Stimulated activated CD4-positive, alpha-beta T cell treated with anti-CD3 and anti-CD28 coated beads, Interleukin-2, amount 100 ng/mL, for 48 hours (primary cell): Measurements from ENCODE around the gene MAP4K1.
"Not testable (repeated sequence)": the region's sequence is repeated elsewhere in the genome, so short reads cannot be mapped to it uniquely, and the experiment has no call there.

ENCODE experiments used
- DNase-seq, 2 donors: peaks; one replicate each; pipeline ENCODE4 v3.0.0-alpha.2; 2020

Gene MAP4K1

DNA sequence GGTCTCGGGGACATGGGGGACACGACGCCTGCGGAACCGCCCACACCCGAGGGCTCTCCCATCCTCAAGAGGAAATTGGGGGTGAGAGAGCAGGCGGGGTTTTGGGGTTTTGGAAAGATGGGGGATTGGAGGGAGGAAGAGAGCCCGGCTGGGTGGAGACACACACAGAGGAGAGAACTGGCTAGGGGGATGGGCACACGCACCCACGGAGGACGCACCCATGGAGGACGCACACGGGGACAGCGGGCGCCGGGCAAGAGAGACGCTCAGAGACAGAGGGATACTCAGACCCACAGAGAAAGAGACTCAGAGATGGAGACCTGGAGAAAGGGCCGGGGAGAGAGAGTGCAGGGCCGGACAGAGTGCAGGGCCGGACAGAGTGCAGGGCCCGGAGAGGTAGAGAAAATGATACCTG lies 52.1 kb downstream of the MAP4K1 start:
- no peak for DNase-seq

DNA sequence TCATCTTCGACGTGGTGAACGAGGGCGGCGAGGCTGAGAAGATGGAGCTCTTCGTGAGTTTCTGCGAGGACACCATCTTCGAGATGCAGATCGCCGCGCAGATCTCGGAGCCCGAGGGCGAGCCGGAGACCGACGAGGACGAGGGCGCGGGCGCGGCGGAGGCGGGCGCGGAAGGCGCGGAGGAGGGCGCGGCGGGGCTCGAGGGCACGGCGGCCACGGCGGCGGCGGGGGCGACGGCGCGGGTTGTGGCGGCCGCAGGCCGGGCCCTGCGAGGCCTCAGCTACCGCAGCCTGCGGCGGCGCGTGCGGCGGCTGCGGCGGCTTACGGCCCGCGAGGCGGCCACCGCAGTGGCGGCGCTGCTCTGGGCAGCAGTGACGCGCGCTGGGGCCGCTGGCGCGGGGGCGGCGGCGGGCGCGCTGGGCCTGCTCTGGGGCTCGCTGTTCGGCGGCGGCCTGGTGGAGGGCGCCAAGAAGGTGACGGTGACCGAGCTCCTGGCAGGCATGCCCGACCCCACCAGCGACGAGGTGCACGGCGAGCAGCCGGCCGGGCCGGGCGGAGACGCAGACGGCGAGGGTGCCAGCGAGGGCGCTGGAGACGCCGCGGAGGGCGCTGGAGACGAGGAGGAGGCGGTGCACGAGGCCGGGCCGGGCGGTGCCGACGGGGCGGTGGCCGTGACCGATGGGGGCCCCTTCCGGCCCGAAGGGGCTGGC lies 52.6 kb downstream of the MAP4K1 start:
- no peak for DNase-seq

DNA sequence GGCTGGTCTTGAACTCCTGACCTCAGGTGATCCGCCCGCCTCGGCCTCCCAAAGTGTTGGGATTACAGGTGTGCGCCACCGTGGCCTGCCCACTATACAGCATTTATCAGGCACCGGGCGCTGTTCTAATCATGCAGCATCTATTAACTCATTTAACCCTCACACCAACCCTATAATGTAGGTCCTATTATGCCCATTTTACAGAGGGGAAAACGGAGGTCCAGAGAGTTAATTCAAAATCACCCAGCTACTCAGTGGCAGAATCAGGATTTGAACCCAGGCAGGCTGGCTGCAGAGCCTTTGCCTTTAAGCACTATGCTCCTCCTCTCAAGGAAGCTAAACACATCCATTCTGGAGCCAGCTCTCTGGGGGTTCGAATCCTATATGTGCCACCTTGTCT lies 54.3 kb downstream of the MAP4K1 start:
- DNase-seq = no peak

DNA sequence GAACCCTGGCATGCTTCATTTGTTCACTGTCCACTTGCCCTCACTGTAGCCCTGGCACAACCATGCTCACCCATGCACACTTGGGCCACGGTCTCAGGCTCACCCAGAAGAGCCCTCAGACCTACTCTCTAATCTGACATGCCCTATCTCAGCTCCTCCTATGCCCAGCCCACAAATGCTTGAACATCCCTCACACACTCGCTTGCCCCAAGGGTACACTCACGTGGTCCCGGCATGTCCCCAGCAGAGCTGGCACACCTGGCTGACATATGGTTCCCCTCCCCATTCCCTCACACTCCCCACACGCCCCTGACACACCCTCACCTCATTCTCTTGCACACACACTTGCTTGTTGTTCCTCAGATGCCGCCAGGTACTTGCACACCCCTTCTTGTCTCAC lies 55.7 kb downstream of the MAP4K1 start:
- no peak for DNase-seq

DNA sequence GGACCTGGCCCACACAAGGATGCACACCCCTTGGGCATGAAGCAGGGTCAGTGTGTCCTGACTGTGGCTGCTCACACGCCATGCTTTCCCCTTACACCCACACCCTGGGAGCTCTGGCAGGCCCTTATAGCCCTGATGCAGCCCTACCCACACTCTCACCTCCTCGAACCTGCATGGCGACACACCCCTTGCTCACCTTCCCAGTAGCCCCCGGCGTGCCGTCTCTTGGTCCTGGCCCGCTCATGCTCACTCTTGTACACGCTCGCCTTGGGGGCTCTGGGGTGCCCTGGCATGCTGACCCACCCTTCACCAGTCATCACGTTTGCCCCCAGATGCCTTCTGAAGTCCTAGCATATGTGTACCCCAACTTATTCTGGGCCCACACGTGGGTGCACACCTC lies 56.1 kb downstream of the MAP4K1 start:
- DNase-seq = no peak

DNA sequence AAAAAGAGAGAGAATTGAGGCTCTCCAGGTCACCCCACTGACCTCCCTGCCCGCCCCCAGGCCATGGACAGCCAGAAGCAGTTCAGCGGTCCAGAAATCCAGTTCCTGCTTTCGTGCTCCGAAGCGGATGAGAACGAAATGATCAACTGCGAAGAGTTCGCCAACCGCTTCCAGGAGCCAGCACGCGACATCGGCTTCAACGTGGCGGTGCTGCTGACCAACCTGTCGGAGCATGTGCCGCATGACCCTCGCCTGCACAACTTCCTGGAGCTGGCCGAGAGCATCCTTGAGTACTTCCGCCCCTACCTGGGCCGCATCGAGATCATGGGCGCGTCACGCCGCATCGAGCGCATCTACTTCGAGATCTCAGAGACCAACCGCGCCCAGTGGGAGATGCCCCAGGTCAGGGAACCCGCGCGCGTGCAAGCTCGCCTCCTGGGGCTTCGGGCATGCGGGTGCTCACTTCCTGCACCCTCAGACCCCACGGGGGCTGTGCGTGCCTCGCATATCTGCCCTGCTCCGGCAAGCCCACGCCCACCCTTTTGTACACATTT lies 56.6 kb downstream of the MAP4K1 start:
- no peak for DNase-seq

DNA sequence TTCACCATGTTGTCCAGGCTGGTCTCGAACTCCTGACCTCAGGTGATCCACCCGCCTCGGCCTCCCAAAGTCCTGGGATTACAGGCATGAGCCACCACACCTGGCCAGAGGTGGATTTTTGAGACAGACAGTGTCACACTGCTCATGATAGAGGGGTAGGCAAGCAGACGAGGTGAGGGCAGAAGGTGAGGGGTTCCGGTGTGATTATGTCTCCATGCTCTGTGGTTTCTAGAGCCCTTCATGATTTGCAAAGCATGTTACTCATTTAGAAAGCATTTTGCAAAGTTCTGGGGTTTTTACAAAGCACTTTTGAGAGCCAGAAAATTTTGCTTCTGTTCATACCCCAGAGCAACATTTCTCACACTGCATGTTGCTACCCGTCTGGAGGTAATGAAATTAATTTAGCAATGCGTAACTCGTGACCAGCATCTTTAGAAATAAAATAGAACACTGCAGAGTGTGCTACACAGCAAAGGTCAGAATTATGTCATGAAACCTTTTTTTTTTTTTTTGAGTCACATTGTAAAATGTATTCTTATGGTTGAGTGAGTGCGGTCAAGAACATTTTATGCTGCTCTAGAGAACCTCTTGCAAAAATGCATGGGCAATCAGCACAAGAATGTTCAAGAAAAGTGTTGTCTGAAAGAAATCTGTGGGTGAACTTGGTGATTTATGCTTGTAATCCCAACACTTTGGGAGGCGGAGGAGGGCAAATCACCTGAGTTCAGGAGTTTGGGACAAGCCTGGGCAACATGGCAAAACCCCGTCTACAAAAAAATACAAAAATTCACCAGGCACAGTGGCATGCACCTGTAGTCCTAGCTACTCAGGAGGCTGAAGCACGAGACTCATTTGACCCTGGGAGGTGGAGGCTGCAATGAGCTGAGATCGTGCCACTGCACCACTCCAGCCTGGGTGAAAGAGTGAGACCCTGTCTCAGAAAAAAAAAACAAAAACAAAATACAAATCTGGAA lies 58.0 kb downstream of the MAP4K1 start:
- no peak for DNase-seq

DNA sequence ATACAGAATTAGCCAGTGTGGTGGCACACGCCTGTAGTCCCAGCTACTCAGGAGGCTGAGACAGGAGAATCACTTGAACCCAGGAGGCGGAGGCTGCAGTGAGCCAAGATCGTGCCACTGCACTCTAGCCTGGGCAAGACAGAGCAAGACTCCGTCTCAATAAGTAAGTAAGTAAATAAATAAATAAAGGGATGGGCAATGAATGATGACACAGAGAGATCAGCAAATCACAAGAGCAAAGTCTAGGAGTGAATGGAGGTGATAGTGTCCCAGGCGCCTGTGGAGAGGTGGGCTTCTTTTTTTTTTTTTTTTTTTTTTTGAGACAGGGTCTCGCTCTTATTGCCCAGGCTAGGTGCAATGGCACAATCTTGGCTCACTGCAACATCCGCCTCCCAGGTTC lies 58.8 kb downstream of the MAP4K1 start:
- DNase-seq = not testable (repeated sequence)

DNA sequence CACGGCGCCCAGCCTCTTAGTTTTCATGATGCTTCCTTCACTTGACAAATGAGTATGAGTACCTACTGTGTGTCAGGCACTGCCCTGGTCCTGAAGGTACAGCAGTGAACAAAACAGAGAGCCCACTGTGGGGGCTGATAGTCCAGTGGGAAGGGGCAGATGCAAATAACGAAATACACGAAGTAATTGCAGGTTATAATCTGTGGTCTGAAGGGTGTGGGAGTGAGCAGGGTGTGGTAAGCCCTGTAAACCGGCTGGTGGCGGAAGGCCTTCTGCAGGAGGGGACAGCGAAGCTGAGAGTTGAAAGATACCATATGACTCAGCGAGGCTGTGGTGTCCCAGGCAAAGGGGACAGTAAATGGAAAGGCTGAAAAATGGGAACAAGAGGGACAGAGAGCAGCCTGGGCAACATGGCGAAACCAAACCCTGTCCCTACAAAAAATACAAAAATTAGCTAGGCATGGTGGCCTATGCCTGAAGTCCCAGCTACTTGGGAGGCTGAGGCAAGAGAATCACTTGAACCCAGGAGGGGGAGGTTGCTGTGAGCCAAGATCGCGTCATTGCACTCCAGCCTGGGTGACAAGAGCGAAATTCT lies 60.5 kb downstream of the MAP4K1 start:
- no peak for DNase-seq

DNA sequence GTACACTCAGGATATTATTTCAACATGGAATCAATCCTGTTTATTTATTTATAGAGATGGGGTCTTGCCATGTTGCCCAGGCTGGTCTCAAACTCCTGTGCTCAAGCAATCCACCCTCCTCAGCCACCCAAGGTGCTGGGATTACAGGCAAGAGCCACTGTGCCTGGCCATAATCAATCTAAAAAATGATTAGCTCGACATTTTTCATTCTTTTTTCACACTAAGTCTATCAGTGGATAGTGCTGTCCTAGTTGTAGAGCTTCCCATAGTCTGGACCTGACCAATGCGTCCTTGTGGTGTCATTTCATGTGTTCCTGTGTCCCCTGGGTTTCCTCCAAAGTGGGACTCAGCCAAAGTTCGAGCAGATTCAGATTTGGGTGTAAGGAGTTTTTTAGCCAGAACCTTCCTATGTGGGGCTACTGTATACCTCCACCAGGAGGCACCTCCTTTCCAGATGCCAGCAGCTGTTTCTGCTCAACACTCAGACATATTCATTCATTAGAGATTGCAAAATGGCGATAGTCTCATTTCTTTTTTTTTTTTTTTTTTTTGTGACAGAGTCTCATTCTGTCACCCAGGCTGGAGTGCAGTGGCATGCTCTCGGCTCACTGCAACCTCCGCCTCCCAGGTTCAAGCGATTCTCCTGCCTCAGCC lies 61.1 kb downstream of the MAP4K1 start:
- no peak for DNase-seq

DNA sequence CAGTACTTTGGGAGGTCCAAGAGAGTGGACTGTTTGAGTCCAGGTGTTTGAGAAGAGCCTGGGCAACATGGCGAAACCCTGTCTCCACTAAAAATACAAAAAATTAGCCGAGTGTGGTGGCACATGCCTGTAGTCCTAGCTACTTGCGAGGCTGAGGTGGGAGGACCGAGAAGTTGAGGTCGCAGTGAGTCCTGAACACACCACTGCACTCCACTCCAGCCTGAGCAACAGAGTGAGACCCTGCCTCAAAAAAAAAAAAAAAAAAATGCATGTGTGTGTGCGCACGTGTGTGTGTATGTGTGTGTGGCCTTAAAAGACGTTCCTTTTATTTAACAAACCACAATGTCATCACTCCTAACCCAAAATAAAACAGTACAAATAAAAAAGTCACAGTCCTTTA lies 62.6 kb downstream of the MAP4K1 start:
- no peak for DNase-seq

DNA sequence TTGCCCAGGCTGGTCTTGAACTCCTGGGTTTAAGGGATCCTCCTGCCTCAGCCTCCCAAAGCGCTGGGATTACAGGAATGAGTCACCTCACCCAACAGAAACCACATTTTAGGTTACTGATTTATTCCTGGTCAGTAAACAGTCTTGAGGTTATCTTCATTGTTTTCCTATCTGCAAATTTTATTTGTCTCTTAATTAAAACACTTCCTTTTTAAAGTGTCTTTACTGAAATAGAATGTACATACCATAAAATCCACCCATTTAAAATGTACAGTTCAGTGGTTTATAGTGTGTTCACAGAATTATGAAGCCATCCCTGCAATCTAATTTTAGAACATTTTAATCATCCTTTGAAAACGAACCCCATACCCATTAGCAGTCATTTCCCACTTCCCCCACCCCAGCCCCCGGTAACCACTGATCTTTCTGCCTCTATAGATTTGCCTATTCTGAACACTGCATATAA lies 63.0 kb downstream of the MAP4K1 start:
- no peak for DNase-seq

DNA sequence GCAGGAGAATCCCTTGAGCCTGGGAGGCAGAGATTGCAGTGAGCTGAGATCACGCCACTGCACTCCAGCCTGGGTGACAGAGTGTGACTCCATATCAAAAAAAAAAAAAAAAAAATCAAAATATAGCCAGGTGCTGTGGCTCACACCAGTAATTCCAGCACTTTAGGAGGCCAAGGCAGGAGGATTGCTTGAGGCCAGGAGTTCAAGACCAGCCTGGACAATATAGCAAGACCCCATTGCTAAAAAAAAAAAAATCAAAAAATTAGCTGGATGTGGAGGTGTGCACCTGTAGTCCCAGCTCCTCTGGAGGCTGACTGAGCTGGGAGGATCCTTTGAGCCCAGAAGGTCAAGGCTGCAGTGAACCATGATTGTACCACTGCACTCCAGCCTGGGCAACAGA lies 64.5 kb downstream of the MAP4K1 start:
- DNase-seq = not testable (repeated sequence)

DNA sequence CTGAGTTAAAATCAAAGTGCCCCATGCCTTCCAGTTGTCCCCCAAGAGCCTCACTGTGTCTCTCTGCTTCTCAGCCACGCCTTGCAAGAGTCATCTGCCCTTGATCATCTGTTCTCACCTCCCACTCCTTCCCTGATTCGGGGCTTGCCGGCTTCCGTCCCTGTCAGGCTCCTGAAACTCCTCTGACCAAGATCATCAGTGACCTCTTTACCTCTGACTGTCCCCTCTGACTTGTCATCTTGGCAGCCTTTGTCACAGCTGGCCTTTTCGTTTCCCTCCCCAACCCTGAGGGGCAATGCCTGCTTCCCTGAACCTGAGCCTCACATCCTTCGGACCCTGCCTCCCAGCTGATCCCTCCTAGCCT lies 66.3 kb downstream of the MAP4K1 start:
- peak; percentile 54 for DNase-seq

DNA sequence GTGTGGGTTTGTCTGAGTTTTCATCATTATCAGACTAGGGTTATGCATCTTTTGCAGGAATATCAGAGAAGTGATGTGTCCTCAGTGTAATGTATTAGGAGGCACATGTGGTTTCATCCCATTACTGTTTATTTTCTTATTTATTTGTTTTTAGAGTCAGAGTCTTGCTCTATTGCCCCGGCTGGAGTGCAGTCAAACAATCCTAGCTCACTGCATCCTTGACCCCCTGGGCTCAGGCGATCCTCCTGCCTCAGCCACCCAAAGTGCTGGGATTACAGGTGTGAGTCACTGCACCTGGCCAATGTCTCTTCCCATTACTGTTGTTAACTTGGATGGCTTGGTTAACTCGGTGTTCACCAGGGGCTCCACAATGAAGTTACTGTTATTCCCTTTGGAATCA lies 67.4 kb downstream of the MAP4K1 start:
- DNase-seq = no peak

DNA sequence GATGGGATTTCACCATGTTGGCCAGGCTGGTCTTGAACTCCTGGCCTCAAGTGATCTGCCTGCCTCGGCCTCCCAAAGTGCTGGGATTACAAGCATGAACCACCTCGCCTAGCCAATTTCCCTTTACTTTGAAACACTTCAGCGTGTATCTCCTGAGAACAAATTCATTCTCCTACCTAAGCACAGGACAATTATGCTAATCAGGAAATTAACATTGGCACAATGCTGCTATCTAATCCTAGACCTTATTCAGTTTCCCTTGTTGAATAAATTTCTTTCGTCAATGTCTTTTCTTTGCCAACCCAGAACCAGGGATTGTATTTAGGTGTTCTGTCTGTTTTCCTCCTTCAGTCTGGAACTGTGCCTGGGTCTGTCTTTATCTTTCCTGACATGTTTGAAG lies 67.8 kb downstream of the MAP4K1 start:
- DNase-seq = no peak

DNA sequence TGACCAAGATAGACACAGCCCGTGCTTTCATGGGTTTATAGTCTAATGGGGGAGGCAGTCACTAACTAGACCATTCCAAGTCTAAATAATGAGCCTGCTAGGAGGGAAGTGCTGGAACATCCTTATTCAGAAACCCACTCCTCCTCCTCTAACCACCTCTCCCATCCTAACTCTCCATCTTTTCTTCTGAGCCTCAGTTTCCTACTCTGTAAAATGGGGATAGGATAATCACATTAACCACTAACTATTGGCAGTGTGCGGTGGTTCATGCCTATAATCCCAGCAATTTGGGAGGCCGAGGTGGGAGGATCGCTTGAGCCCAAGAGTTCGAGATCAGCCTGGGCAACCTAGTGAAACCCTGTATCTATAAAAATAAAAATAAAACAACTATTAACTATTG lies 68.7 kb downstream of the MAP4K1 start:
- DNase-seq = no peak

DNA sequence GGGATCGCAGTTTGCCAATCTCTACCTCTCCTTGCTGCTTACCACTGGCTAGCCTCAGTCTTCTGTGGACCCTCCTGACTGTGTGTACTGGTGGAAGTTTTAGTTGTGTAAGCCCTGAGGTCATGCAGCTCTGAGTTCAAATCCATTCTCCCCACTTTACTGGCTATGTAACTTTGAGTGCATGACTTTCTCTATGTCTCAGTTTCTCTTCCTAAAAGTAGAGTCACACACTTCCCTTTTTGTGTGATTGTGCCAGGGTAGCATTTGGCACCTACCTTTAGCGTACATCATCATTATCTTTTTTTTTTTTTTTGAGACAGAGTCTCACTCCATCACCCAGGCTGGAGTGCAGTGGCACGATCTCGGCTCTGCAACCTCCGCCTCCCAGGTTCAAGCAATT lies 70.3 kb downstream of the MAP4K1 start:
- no peak for DNase-seq

DNA sequence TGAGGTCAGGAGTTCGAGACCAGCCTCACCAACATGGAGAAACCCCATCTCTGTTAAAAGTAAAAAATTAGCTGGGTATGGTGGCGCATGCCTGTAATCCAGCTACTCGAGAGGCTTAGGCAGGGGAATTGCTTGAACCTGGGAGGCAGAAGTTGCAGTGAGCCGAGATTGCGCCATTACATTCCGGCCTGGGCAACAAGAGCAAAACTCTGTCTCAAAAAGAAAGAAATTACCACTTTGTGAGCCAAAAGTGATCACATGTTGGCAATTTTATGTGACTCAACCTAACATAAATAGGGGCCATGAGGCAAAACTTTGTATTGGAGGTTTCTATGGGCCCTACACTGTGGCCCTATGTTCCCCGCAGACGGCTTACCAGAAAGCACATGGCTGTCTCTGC lies 72.2 kb downstream of the MAP4K1 start:
- no peak for DNase-seq

DNA sequence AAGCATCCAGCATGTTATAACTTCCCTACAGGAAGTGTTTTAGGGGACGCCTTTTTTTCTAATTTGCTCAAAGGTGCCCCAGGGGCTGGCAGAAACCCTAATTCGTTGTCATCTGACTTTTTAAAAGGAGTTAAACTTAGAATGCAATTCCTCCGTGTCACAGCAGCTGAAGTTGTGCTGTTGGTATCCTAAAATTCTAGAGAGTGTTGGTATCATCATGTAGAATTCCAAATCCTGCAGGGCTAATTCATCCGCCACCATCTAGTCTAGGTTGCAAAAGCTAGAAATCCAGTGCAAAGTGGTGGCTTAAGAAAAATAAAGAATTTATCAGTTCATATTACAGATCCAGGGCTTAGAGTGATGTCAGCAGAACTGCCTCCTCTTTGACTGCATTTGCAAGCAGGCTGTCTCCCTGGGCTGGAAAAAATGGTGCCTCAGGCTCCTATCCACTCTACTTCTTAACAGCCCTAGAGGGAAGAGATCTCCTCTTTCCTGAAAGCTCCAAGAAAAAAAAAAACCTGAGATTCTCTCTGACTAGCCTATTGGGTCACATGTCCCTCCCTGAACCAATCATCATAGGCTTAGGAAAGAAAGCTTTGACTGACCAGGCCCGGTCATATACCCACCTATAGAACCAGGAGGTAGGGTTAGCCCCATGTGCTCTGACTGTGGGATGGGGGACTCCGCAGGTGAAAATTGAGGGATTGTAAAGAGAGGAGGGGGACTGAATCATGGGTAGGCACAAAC lies 73.0 kb downstream of the MAP4K1 start:
- no peak for DNase-seq

DNA sequence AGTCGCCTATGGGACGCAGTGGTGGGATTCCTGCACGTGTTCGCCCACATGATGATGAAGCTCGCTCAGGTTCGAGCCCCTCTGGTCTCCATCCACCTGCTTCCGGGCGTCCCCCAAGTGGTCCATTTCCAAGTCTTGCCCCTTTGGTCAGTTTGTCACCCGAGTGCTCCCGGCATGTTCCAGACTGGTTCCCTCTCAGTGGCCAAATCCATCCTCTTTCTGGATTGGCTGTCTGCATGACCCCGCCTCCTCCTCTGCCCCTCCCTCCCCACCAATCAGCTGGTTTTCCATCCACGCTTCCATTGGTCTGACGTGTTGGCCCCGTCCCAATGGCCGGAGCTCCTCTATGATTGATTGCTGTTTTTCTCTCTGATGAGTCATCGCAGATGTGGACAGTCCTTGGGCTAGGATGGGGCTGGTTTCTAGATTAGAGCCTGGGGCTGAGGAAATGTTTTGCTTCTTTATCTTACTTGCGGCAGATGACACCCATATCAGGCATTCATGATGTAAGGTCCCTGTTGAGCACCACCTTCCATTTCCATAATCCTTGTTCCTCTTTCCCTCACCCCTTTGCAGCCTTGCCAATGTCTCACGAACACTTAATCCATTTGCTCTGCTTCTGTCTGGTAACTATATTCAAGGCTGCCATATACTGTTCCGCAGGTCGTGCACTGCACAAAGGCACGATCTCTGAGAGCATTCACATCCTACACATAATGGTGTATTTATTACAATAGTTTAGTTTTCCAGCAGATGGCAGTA lies 73.8 kb downstream of the MAP4K1 start:
- DNase-seq = no peak
